Smooth muscle cell (in vitro differentiated cells): ENCODE data around the gene ANKRD53. TPM values are rescaled to one million over a fixed set of nuclear protein-coding genes. Genes with fewer than 3 reads are reported as not detected.

Experiments
- DNase-seq: peaks from one replicate; lab custom pipeline; 2025; ENCODE audit not compliant: unreplicated experiment; lab: John Stamatoyannopoulos, UW
- H2AFZ ChIP-seq: fragments of 200-600 bp; sonication (generic); 2 replicates; pipeline ENCODE4 v1.6.0; 2016; ENCODE audit warnings: antibody characterized with exemption, low read depth, mild to moderate bottlenecking
- H3F3A ChIP-seq: fragments of 200-600 bp; sonication (generic); 2 replicates; pipeline ENCODE4 v1.6.0; 2017; ENCODE audit warnings: antibody characterized with exemption, low read depth
- H3K27ac ChIP-seq: fragments of 200-600 bp; sonication (generic); 2 replicates; pipeline ENCODE4 v1.5.1; 2016; ENCODE audit warnings: low read depth, mild to moderate bottlenecking
- H3K27me3 ChIP-seq: fragments of 200-600 bp; sonication (generic); 2 replicates; pipeline ENCODE4 v1.6.1; 2016; ENCODE audit warnings: low read depth, mild to moderate bottlenecking
- H3K36me3 ChIP-seq: fragments of 200-600 bp; sonication (generic); 2 replicates; pipeline ENCODE4 v1.5.1; 2016; ENCODE audit warnings: low read depth
- H3K4me1 ChIP-seq: fragments of 200-600 bp; sonication (generic); 2 replicates; pipeline ENCODE4 v1.5.1; 2016; ENCODE audit warnings: low read depth
- H3K4me2 ChIP-seq: fragments of 200-600 bp; sonication (generic); 2 replicates; pipeline ENCODE4 v1.6.0; 2016; ENCODE audit warnings: mild to moderate bottlenecking
- H3K4me3 ChIP-seq: fragments of 200-600 bp; sonication (generic); 2 replicates; pipeline ENCODE4 v1.5.1; 2016; ENCODE audit warnings: mild to moderate bottlenecking
- H3K79me2 ChIP-seq: fragments of 200-600 bp; sonication (generic); 2 replicates; pipeline ENCODE4 v1.6.0; 2016; ENCODE audit warnings: low read depth, mild to moderate bottlenecking
- H3K9ac ChIP-seq: fragments of 200-600 bp; sonication (generic); 2 replicates; pipeline ENCODE4 v1.6.0; 2016; ENCODE audit warnings: low read depth
- H3K9me3 ChIP-seq: fragments of 200-600 bp; sonication (generic); replicated peaks from 2 replicates; pipeline ENCODE4 v1.5.1; 2016; ENCODE audit warnings: low read depth
- H4K20me1 ChIP-seq: fragments of 200-600 bp; sonication (generic); 2 replicates; pipeline ENCODE4 v1.6.0; 2016; ENCODE audit warnings: low read depth
- WGBS: methylation state at CpG from one replicate; pipeline ENCODE4 v1.1.7; 2016; ENCODE audit warnings: low lambda C conversion rate; 5-methylcytosine and 5-hydroxymethylcytosine counted together
- polyA plus RNA-seq: library from polyadenylated mRNA; unstranded; fragments of >200 nt; fragmentation: Nextera tagmentation; extraction: Ambion mirVana; gene quantifications from 2 replicates; pipeline ENCODE4 v1.2.1, GENCODE V29; 2016
- total RNA-seq: library from RNA; depleted of rRNA; stranded (reverse); fragments of >200 nt; gene quantifications from 2 replicates; pipeline ENCODE4 v1.2.3, GENCODE V29; 2014
- TF ChIP-seq, protein P1 (sequence below): fragments of 200-600 bp; sonication (generic); IDR thresholded peaks from 2 replicates; pipeline ENCODE4 v1.5.1; 2017; ENCODE audit warnings: borderline replicate concordance, mild to moderate bottlenecking, antibody characterized with exemption; ENCODE audit not compliant: insufficient read depth, poor library complexity, severe bottlenecking

Gene ANKRD53
- total RNA-seq (1.9 TPM in 1 of 2 replicates, not detected in the other), polyA plus RNA-seq (1.3 and 1.7 TPM in 2 replicates)

GRCh38 chr2:70978341-70979179, at the start of gene ANKRD53:
Gene ANKRD53 (plus strand): TSS chr2:70978630. CDS start chr2:70978646, 16 bp downstream.
- TF ChIP-seq, protein P1, sequence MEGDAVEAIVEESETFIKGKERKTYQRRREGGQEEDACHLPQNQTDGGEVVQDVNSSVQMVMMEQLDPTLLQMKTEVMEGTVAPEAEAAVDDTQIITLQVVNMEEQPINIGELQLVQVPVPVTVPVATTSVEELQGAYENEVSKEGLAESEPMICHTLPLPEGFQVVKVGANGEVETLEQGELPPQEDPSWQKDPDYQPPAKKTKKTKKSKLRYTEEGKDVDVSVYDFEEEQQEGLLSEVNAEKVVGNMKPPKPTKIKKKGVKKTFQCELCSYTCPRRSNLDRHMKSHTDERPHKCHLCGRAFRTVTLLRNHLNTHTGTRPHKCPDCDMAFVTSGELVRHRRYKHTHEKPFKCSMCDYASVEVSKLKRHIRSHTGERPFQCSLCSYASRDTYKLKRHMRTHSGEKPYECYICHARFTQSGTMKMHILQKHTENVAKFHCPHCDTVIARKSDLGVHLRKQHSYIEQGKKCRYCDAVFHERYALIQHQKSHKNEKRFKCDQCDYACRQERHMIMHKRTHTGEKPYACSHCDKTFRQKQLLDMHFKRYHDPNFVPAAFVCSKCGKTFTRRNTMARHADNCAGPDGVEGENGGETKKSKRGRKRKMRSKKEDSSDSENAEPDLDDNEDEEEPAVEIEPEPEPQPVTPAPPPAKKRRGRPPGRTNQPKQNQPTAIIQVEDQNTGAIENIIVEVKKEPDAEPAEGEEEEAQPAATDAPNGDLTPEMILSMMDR, result no peak
- Histone ChIP-seq H3K27ac (peak within 1 kb of the TSS; percentile 82), H3K36me3 (no peaks in the 10 kb centered on the region), H3F3A (no peaks in the 10 kb centered on the region), H2AFZ (peak within 1 kb of the TSS; percentile 86), H3K27me3 (no peaks in the 10 kb centered on the region), H3K9me3 (no peaks in the 10 kb centered on the region), H3K4me2 (peak within 1 kb of the TSS; percentile 93), H3K4me3 (peak within 1 kb of the TSS; percentile 68), H3K79me2 (no peaks in the 10 kb centered on the region), H4K20me1 (peaks cover 3% of the 10 kb centered on the region), H3K4me1 (peaks cover 14% of the 10 kb centered on the region), H3K9ac (peak within 1 kb of the TSS; percentile 42)
- no peak for DNase-seq
- 2% methylated on average over 44 of the region's 67 CpGs for WGBS

DNA sequence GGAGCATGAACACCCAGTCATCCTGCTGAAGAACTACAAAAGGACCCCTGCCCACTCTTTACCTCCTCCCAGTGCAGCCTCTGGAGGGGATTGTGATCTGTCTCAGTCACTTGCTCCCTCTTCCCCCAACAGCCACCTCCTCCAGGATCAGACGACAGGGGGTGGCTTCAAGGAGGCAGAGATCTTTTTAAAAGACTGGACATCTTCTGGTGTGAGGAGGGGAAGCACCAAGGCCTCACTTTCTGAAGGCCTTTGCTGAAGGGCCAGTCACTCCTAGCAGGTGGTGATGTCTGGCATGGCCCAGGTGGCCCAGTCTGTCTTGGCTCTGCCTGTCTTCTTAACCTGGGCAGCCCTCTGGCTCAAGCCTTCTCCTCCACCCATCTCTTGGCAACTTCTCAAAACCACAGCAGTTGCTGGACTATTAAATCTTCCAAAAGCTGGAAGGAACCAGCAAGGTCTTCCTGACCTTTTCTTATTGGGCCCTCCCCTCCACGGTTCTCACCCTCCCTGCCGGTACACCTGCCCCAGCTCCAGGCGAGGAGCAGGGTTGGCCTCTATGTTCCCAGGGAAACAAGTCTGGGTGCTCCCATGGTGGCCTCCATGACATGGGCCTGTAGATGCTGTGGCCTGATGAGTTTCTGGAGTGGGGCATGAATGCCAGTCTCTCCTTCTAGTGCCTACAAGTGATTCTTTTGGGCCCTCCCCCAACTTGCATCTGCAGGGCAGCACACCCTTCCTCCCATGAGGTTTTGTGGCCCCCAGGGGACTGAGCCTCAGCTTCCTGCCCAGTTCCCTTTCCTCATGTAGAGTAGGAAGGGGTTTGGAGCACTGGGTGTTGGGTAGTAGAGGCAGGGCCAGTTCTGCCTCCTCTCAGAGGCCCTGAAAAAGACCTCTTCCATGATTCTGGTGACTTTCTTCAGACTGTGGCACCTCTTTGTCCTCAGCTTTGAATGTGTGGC, 47.8 kb upstream of the ANKRD53 start:
- no peaks in the 10 kb centered on the region for H3K9me3 ChIP-seq
- peaks cover 2% of the 10 kb centered on the region for H3K4me1 ChIP-seq
- H4K20me1 ChIP-seq, result no peaks in the 10 kb centered on the region
- no peak overlapping the region for H3K4me2 ChIP-seq
- no peak overlapping the region for H3K4me3 ChIP-seq
- 89% methylated on average over 4 of the region's 4 CpGs for WGBS
- H3K9ac ChIP-seq, result no peak overlapping the region
- TF ChIP-seq, protein P1, result no peak
- DNase-seq, result no peak
- H3K27me3 ChIP-seq, result peaks cover 6% of the 10 kb centered on the region
- H3F3A ChIP-seq, result no peaks in the 10 kb centered on the region
- no peaks in the 10 kb centered on the region for H3K79me2 ChIP-seq
- H2AFZ ChIP-seq, result no peak overlapping the region
- no peak overlapping the region for H3K27ac ChIP-seq
- H3K36me3 ChIP-seq, result no peaks in the 10 kb centered on the region

GRCh38 chr2:70931376-70932000, 46.9 kb upstream of the ANKRD53 start:
- WGBS, result 74% methylated on average over 9 of the region's 9 CpGs
- H4K20me1 ChIP-seq, result no peaks in the 10 kb centered on the region
- no peaks in the 10 kb centered on the region for H3K9me3 ChIP-seq
- no peaks in the 10 kb centered on the region for H3F3A ChIP-seq
- no peak overlapping the region for H3K9ac ChIP-seq
- H3K4me1 ChIP-seq, result peaks cover 6% of the 10 kb centered on the region
- H3K27ac ChIP-seq, result no peak overlapping the region
- DNase-seq, result no peak
- no peak overlapping the region for H3K4me2 ChIP-seq
- TF ChIP-seq, protein P1, result no peak
- no peak overlapping the region for H3K4me3 ChIP-seq
- H3K36me3 ChIP-seq, result no peaks in the 10 kb centered on the region
- no peaks in the 10 kb centered on the region for H3K79me2 ChIP-seq
- no peak overlapping the region for H2AFZ ChIP-seq
- no peaks in the 10 kb centered on the region for H3K27me3 ChIP-seq
